GM19351 (cell line): ENCODE data around the gene GABRB1.

ENCODE experiments used
- ATAC-seq: cut with Tn5 transposase; IDR thresholded peaks from one replicate; pipeline ENCODE4 v1.9.1; 2021; ENCODE audit warnings: mild to moderate bottlenecking, moderate library complexity; ENCODE audit not compliant: unreplicated experiment

The GABRB1 gene

GRCh38 chr4:47207555-47207954 lies 176.2 kb downstream of the GABRB1 start:
- ATAC-seq, result no peak

- no peak for ATAC-seq
These were observed 178.5 kb downstream of the GABRB1 start for GRCh38 chr4:47209833-47210232.

- ATAC-seq, result no peak
These were observed 179.5 kb downstream of the GABRB1 start for GRCh38 chr4:47210828-47211227.

- ATAC-seq, result no peak
These were observed 181.7 kb downstream of the GABRB1 start for GRCh38 chr4:47213106-47213505.

- ATAC-seq, result no peak
These were observed 182.2 kb downstream of the GABRB1 start for GRCh38 chr4:47213539-47213938.

GRCh38 chr4:47213971-47214370 lies 182.6 kb downstream of the GABRB1 start:
- no peak for ATAC-seq

- ATAC-seq, result no peak
These were observed 184.4 kb downstream of the GABRB1 start for GRCh38 chr4:47215759-47216158.

GRCh38 chr4:47217291-47217690 lies 185.9 kb downstream of the GABRB1 start:
- no peak for ATAC-seq

GRCh38 chr4:47217884-47218283 lies 186.5 kb downstream of the GABRB1 start:
- ATAC-seq, result no peak

- ATAC-seq, result no peak
These were observed 187.3 kb downstream of the GABRB1 start for GRCh38 chr4:47218631-47219030.

- ATAC-seq, result no peak
These were observed 188.2 kb downstream of the GABRB1 start for GRCh38 chr4:47219586-47219985.

GRCh38 chr4:47221721-47222120 lies 190.4 kb downstream of the GABRB1 start:
- ATAC-seq, result no peak

- no peak for ATAC-seq
These were observed 190.9 kb downstream of the GABRB1 start for GRCh38 chr4:47222276-47222675.

GRCh38 chr4:47224361-47224760 lies 193.0 kb downstream of the GABRB1 start:
- no peak for ATAC-seq

GRCh38 chr4:47235721-47236120 lies 204.4 kb downstream of the GABRB1 start:
- ATAC-seq, result no peak

- no peak for ATAC-seq
These were observed 207.3 kb downstream of the GABRB1 start for GRCh38 chr4:47238667-47239066.

GRCh38 chr4:47239649-47240048 lies 208.3 kb downstream of the GABRB1 start:
- no peak for ATAC-seq

- ATAC-seq, result no peak
These were observed 220.2 kb downstream of the GABRB1 start for GRCh38 chr4:47251348-47252135.

- no peak for ATAC-seq
These were observed 232.4 kb downstream of the GABRB1 start for GRCh38 chr4:47263721-47264120.

- no peak for ATAC-seq
These were observed 239.0 kb downstream of the GABRB1 start for GRCh38 chr4:47270201-47270888.

- ATAC-seq, result no peak
These were observed 239.9 kb downstream of the GABRB1 start for GRCh38 chr4:47271291-47271690.

GRCh38 chr4:47274901-47275300 lies 243.5 kb downstream of the GABRB1 start:
- ATAC-seq, result no peak
